Body of pancreas (tissue), 4 donors: ENCODE measurements around the gene UBE2D2. TPM values are rescaled to one million over a fixed set of nuclear protein-coding genes. Genes with fewer than 3 reads are reported as not detected.

ENCODE experiments used
- ATAC-seq: fragments of 150-250 bp; one replicate; pipeline ENCODE4 v1.9.1; 2016
- DNase-seq, 4 donors: peaks; one replicate each; pipeline ENCODE4 v3.0.0-alpha.2; 2019
- H3K27ac ChIP-seq, 4 donors: fragments of 200-600 bp; sonication (generic); 1 replicate in 3 of 4; 2 replicates in 1 of 4; pipeline versions ENCODE4 v1.5.1 to v1.6.1; 2016 to 2019; ENCODE audit warnings: mild to moderate bottlenecking in 1 of 4, mixed read lengths in 1 of 4, moderate library complexity in 1 of 4
- H3K27me3 ChIP-seq, 2 donors: fragments of 200-600 bp; sonication (generic); one replicate each; pipeline ENCODE4 v1.6.0; 2016; ENCODE audit warnings: mild to moderate bottlenecking in 1 of 2
- H3K36me3 ChIP-seq, 2 donors: fragments of 200-600 bp; sonication (generic); replicated peaks in 1 of 2; 2 replicates each; pipeline ENCODE4 v1.5.1; 2016; ENCODE audit warnings: low read depth in 2 of 2; ENCODE audit not compliant: insufficient read depth in 1 of 2
- H3K4me1 ChIP-seq: fragments of 200-600 bp; sonication (generic); one replicate; pipeline ENCODE4 v1.6.0; 2016
- H3K4me3 ChIP-seq, 2 donors: fragments of 200-600 bp; sonication (generic); 1 replicate in 1 of 2; 2 replicates in 1 of 2; pipeline ENCODE4 v1.5.1; 2016 to 2019
- H3K9me3 ChIP-seq, 3 donors: fragments of 200-600 bp; sonication (generic); 1 replicate in 2 of 3; 2 replicates in 1 of 3; pipeline ENCODE4 v1.5.1; 2016
- CTCF ChIP-seq, 7 experiments: fragments of 450-650 bp in 4 of 7; fragments of 200-600 bp in 3 of 7; sonication (generic) in 3 of 7; IDR thresholded peaks; one replicate each; pipeline ENCODE4 v1.5.1; 2016 to 2019; ENCODE audit warnings: antibody characterized with exemption in 7 of 7
- POLR2A ChIP-seq, 3 donors: fragments of 450-650 bp; IDR thresholded peaks; one replicate each; pipeline ENCODE4 v1.6.1; 2016; ENCODE audit warnings: antibody characterized with exemption in 3 of 3, mild to moderate bottlenecking in 2 of 3
- WGBS, 2 donors: methylation state at CpG; one replicate each; pipeline ENCODE4 v1.1.5; 2017; 5-methylcytosine and 5-hydroxymethylcytosine counted together
- intact Hi-C: fragments of 100-400 bp; cut with DNase I; formaldehyde crosslinking; loops from one replicate; pipeline ENCODE4 v1.15.1; 2023
- total RNA-seq, 2 donors: library from RNA; depleted of rRNA; stranded (reverse); fragments of >200 nt; gene quantifications; one replicate each; pipeline ENCODE4 v1.1.0, GENCODE V29; 2016

The UBE2D2 gene
- total RNA-seq, 2 donors from 2014 or later: 38.9 to 102 TPM

GRCh38 chr5:139649082-139649991 lies 88.2 kb downstream of the UBE2D2 start:
- no peaks in the 10 kb centered on the region for H3K36me3 ChIP-seq
- H3K27ac ChIP-seq: peak overlapping the region; percentile 94 to 98 (median 96)
- DNase-seq: peak; percentile 28 to 53 (median 38)
- TF ChIP-seq POLR2A (IDR thresholded peaks at IDR 0.05) (no peak), CTCF (IDR thresholded peaks at IDR 0.05) (no peak)
- intact Hi-C loops: no loop called here
- H3K9me3 ChIP-seq: no peaks in the 10 kb centered on the region
- H3K4me1 ChIP-seq: peaks cover 57% of the 10 kb centered on the region
- peak; percentile 8 for ATAC-seq
- peak overlapping the region; percentile 95 to 96 for H3K4me3 ChIP-seq
- no peaks in the 10 kb centered on the region for H3K27me3 ChIP-seq
- WGBS, 2 donors: 0 to 1% methylated on average over 39 to 72 of the region's 77 CpGs

GRCh38 chr5:139650031-139650688 lies 89.0 kb downstream of the UBE2D2 start:
- DNase-seq (peak in 3 of 4 donors; percentile 53 to 66 (median 57)), ATAC-seq (no peak)
- intact Hi-C loops: no loop called here
- H3K36me3 ChIP-seq: no peaks in the 10 kb centered on the region
- H3K27me3 ChIP-seq: no peaks in the 10 kb centered on the region
- peaks cover 57% of the 10 kb centered on the region for H3K4me1 ChIP-seq
- no peaks in the 10 kb centered on the region for H3K9me3 ChIP-seq
- H3K27ac ChIP-seq: peak overlapping the region; percentile 94 to 98 (median 96)
- TF ChIP-seq CTCF (IDR thresholded peaks at IDR 0.05) (peak; percentile 31 to 51 (median 40)), POLR2A (IDR thresholded peaks at IDR 0.05) (no peak)
- WGBS, 2 donors: 0% methylated on average over 6 to 46 of the region's 48 CpGs
- H3K4me3 ChIP-seq: peak overlapping the region; percentile 95 to 96

GRCh38 chr5:139650689-139651042 lies 89.5 kb downstream of the UBE2D2 start:
- H3K9me3 ChIP-seq: no peaks in the 10 kb centered on the region
- ATAC-seq (no peak), DNase-seq (peak; percentile 45 to 58 (median 50))
- H3K36me3 ChIP-seq: no peaks in the 10 kb centered on the region
- H3K4me3 ChIP-seq: peak overlapping the region; percentile 95 to 96
- H3K27ac ChIP-seq: peak overlapping the region; percentile 94 to 98 (median 96)
- H3K27me3 ChIP-seq: no peaks in the 10 kb centered on the region
- TF ChIP-seq POLR2A (IDR thresholded peaks at IDR 0.05) (no peak), CTCF (IDR thresholded peaks at IDR 0.05) (no peak)
- H3K4me1 ChIP-seq: peaks cover 62% of the 10 kb centered on the region
- 0 to 1% methylated on average over 10 to 13 of the region's 13 CpGs for WGBS, 2 donors
- intact Hi-C loops: no loop called here

- Histone ChIP-seq H3K4me3 (peak overlapping the region; percentile 95 to 96), H3K27me3 (no peaks in the 10 kb centered on the region), H3K4me1 (peaks cover 67% of the 10 kb centered on the region), H3K9me3 (no peaks in the 10 kb centered on the region), H3K27ac (peak overlapping the region; percentile 94 to 98 (median 96)), H3K36me3 (no peaks in the 10 kb centered on the region)
- TF ChIP-seq CTCF (IDR thresholded peaks at IDR 0.05) (no peak), POLR2A (IDR thresholded peaks at IDR 0.05) (peak; percentile 58 to 78 (median 72))
- WGBS, 2 donors: 2 to 6% methylated on average over 10 to 14 of the region's 14 CpGs
- ATAC-seq: peak; percentile 47
- intact Hi-C loops: no loop called here
- peak; percentile 79 to 90 (median 89) for DNase-seq
Observed at GRCh38 chr5:139651043-139651834, 90.1 kb downstream of the UBE2D2 start.
